ENCODE results near the gene DAPK1.

The DAPK1 gene

DNA sequence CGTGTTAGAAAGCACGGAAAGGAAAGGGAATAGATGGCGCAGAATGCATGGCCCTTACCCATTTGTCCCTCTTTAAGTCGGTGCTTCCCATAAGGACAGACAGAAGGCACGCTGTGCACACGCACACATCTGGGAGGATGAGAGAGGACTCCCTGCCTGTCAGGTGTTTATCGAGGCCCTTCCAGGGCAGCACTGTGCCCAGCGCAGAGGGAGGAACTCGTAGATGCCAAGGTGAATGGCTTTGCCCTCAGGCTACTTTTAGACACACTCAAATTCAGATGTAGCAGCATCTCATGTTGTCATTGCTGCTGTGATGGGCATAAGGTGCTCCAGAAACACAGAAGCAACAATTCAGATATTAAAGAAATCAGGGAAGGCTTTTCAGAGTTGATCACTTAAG is 158.1 kb downstream of the DAPK1 start:
- no peak for DNase-seq (ENCODE audit: extremely low read depth, low read depth)
- TF ChIP-seq CTCF (IDR thresholded peaks at IDR 0.05; ENCODE audit: low read depth, low read length) = no peak

- DNase-seq (ENCODE audit: extremely low read depth, low read depth) = no peak
- peak; percentile 19 for TF ChIP-seq CTCF (IDR thresholded peaks at IDR 0.05; ENCODE audit: low read depth, low read length)
Measured at GRCh38 chr9:87656485-87656884, 158.8 kb downstream of the DAPK1 start.

DNA sequence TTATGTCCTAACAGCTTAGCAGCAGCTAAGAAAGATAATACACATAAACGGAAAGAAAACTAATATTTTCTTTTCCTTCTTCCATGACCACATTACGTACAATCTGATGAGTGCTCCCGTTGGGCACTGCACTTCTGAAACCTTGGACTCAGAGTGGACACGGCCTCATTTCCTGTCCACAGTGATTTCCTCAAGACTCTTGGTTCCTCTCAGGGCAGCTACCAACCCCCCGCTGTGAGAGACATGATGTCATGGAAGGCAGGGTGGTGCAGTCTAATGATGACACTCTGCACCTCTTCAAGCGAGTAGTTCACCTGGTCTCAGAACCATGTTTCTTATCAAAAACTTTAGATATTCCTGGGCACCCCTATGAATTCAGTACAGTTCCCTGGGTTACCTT is 159.5 kb downstream of the DAPK1 start:
- no peak for TF ChIP-seq CTCF (IDR thresholded peaks at IDR 0.05; ENCODE audit: low read depth, low read length)
- no peak for DNase-seq (ENCODE audit: extremely low read depth, low read depth)

DNA sequence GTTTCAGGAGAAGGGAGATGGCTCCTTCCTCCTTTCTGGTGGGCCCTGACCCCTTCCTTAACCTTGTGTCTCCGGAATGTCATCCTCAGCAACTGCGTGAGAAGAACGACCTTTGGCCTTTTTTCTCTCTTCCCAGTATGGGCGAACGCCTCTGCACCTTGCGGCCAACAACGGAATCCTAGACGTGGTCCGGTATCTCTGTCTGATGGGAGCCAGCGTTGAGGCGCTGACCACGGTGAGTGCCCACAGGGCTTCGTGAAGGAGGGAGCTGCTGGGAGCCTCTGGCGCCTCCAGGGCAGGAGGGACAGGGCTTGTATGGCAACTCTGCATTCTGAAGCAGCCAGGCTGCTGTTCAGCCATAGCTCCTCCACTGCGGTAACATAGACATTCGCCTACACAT is 160.2 kb downstream of the DAPK1 start:
- TF ChIP-seq CTCF (IDR thresholded peaks at IDR 0.05; ENCODE audit: low read depth, low read length) = no peak
- no peak for DNase-seq (ENCODE audit: extremely low read depth, low read depth)

DNA sequence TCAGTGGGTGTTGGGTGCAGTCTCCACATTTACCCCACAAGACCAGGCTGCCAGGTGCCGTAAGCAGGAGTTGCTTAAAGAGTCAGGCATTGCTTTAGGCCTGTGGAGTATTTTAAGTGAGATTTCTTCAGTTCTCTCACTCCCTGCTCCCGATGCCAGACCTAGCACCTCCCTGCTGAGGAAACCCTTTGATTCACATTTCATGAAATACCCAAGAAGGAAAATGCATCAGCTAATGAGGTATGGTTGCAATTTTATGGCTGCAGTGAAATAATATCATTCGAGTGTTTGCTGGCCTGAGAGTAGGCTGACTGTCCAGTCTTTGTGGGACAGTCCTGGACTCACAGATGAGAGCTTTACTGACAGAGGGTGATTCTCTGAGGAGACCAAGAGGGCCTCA is 160.8 kb downstream of the DAPK1 start:
- no peak for TF ChIP-seq CTCF (IDR thresholded peaks at IDR 0.05; ENCODE audit: low read depth, low read length)
- DNase-seq (ENCODE audit: extremely low read depth, low read depth) = no peak

GRCh38 chr9:87659534-87660419 is 162.1 kb downstream of the DAPK1 start:
- no peak for TF ChIP-seq CTCF (IDR thresholded peaks at IDR 0.05; ENCODE audit: low read depth, low read length)
- DNase-seq (ENCODE audit: extremely low read depth, low read depth) = no peak

DNA sequence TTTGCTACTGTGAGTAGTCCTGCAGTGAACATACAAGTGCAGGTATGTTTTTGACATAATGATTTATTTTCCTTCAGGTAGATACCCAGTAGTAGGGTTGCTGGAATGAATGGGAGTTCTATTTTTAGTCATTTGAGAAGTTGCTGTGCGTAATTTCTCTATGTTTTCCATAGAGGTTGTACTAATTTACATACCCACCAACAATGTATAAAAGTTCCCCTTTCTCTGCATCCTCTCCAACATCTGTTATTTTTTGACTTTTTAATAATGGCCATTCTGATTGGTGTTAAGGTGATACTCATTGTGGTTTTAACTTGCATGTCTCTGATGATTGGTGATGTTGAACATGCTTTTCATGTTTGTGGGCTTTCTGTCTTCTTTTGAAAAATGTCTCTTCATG is 163.6 kb downstream of the DAPK1 start:
- no peak for DNase-seq (ENCODE audit: extremely low read depth, low read depth)

More for the DNA sequence above, 163.6 kb downstream of the DAPK1 start:
- no peak for TF ChIP-seq CTCF (IDR thresholded peaks at IDR 0.05; ENCODE audit: low read depth, low read length)
